ENCODE results near the gene SNUPN.

Gene SNUPN

DNA sequence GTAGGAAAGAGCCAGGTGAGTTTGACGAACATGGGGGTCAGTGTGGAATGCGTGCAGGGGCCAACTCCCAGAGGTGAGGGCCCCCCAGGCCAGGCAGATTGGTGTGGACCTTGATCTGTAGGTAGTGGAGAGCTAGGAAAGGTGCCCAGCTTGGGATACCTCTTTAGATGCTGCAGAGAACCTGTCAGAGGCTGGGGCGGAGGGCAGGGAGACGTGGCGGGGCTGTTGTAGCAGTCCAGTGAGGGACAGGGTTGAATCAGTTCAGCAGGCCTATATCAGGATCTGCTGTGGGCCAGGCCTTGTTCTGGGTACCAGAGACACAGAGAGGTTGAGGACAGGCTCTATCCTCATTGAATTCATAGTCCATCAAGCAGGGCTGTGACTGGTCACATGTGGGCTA lies 30.8 kb upstream of the SNUPN start:
- Histone ChIP-seq H3K27me3 (ENCODE audit: insufficient read depth, low read length, poor library complexity) (no peaks in the 10 kb centered on the region), H3K27ac (ENCODE audit: low read depth, low read length) (no peak overlapping the region), H4K8ac (ENCODE audit: low read depth, low read length) (no peak overlapping the region), H4K5ac (ENCODE audit: low read length) (no peak overlapping the region), H3K4me1 (ENCODE audit: control insufficient read depth, low read depth, low read length) (peaks cover 1% of the 10 kb centered on the region), H3K4me2 (ENCODE audit: low read length) (no peak overlapping the region), H2BK15ac (replicated peaks; ENCODE audit: low read depth) (no peak overlapping the region), H2AK5ac (ENCODE audit: low read length) (no peak overlapping the region), H3K36me3 (ENCODE audit: control insufficient read depth, insufficient read depth, low read length) (no peaks in the 10 kb centered on the region), H3K4me3 (ENCODE audit: low read length) (no peak overlapping the region), H2BK5ac (ENCODE audit: low read length) (no peak overlapping the region), H3K9ac (ENCODE audit: low read length) (no peak overlapping the region), H3K56ac (ENCODE audit: low read length) (no peak overlapping the region), H3K23ac (ENCODE audit: low read length) (no peak overlapping the region), H3K18ac (ENCODE audit: low read length) (no peak overlapping the region), H3K4ac (ENCODE audit: low read depth, low read length) (no peak overlapping the region), H3K79me1 (ENCODE audit: low read length) (peaks cover 19% of the 10 kb centered on the region), H3K79me2 (ENCODE audit: control insufficient read depth, insufficient read depth, low read length) (peaks cover 13% of the 10 kb centered on the region), H2BK120ac (ENCODE audit: low read depth, low read length) (no peak overlapping the region)
- no CpG with 5 or more reads among the region's 5 CpGs for WGBS (ENCODE audit: extremely low coverage, insufficient coverage, low lambda C conversion rate)
- no peak for DNase-seq

DNA sequence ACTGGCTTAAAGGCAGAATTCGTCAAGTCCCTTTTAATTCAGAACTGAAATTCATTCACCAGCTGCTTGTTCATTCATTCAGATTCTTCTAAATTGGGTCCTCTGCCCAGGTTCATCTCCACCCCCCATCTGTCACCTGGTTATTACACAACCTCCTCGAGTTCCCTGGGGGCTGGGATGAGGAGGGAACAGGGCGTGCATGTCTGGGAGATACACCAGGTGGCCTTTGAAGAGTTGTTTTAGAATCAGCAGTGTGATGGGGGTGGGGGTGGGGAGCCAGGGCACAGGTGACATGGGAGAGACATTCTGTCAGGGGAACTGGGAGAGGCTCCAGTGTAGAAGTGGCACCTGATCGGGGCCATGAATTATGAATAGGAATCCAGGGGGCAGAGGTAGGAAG lies 30.4 kb upstream of the SNUPN start:
- Histone ChIP-seq H3K79me2 (ENCODE audit: control insufficient read depth, insufficient read depth, low read length) (peaks cover 16% of the 10 kb centered on the region), H3K79me1 (ENCODE audit: low read length) (peaks cover 22% of the 10 kb centered on the region), H2BK15ac (replicated peaks; ENCODE audit: low read depth) (no peak overlapping the region), H3K4ac (ENCODE audit: low read depth, low read length) (no peak overlapping the region), H3K18ac (ENCODE audit: low read length) (no peak overlapping the region), H3K27me3 (ENCODE audit: insufficient read depth, low read length, poor library complexity) (no peaks in the 10 kb centered on the region), H3K36me3 (ENCODE audit: control insufficient read depth, insufficient read depth, low read length) (no peaks in the 10 kb centered on the region), H4K5ac (ENCODE audit: low read length) (no peak overlapping the region), H4K8ac (ENCODE audit: low read depth, low read length) (no peak overlapping the region), H3K4me1 (ENCODE audit: control insufficient read depth, low read depth, low read length) (peaks cover 5% of the 10 kb centered on the region), H3K4me3 (ENCODE audit: low read length) (no peak overlapping the region), H3K9ac (ENCODE audit: low read length) (no peak overlapping the region), H2BK120ac (ENCODE audit: low read depth, low read length) (no peak overlapping the region), H3K56ac (ENCODE audit: low read length) (no peak overlapping the region), H3K4me2 (ENCODE audit: low read length) (no peak overlapping the region), H3K27ac (ENCODE audit: low read depth, low read length) (no peak overlapping the region), H2AK5ac (ENCODE audit: low read length) (no peak overlapping the region), H3K23ac (ENCODE audit: low read length) (no peak overlapping the region), H2BK5ac (ENCODE audit: low read length) (no peak overlapping the region)
- no peak for DNase-seq
- WGBS (ENCODE audit: extremely low coverage, insufficient coverage, low lambda C conversion rate): no CpG with 5 or more reads among the region's 4 CpGs

DNA sequence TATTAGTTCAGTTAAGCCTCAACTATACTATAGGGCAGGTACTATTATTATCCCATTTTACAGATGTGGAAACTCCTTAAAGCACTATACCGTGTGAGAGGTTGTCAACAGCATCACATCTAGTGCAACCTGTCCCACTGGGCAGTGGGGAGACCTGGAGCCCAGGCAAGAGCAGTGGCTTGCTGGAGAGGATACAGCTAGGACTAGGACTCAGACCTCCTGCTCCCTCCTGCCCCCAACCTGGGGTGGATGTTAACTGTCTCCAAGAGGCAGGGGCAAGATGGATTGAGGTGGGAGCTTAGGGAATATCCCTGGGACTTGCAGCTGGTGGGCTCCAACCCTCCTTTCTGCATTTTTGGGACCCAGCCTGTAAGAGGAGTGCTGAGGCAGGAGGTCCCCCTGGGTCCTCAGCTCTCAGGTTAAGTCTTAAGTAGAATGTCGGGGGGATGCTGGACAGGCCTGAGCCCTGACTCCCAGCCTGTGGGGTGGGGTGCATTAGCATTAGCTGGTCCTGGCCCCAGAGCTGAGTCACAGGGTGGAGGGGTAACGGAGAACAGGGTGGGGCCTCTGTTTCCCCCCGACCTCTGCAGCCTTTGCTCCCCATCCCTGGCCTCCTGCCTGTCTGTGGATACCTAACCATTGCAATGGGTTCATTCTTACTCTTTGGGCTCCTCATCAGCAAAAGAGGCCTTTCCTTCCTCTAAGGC lies 28.8 kb upstream of the SNUPN start:
- Histone ChIP-seq H3K9ac (ENCODE audit: low read length) (no peak overlapping the region), H3K23ac (ENCODE audit: low read length) (no peak overlapping the region), H3K4me2 (ENCODE audit: low read length) (no peak overlapping the region), H4K8ac (ENCODE audit: low read depth, low read length) (no peak overlapping the region), H2BK5ac (ENCODE audit: low read length) (no peak overlapping the region), H2AK5ac (ENCODE audit: low read length) (no peak overlapping the region), H3K79me1 (ENCODE audit: low read length) (peaks cover 28% of the 10 kb centered on the region), H3K4me1 (ENCODE audit: control insufficient read depth, low read depth, low read length) (peaks cover 9% of the 10 kb centered on the region), H3K36me3 (ENCODE audit: control insufficient read depth, insufficient read depth, low read length) (no peaks in the 10 kb centered on the region), H4K5ac (ENCODE audit: low read length) (no peak overlapping the region), H3K27me3 (ENCODE audit: insufficient read depth, low read length, poor library complexity) (no peaks in the 10 kb centered on the region), H3K4ac (ENCODE audit: low read depth, low read length) (no peak overlapping the region), H2BK120ac (ENCODE audit: low read depth, low read length) (no peak overlapping the region), H3K56ac (ENCODE audit: low read length) (no peak overlapping the region), H3K18ac (ENCODE audit: low read length) (no peak overlapping the region), H3K79me2 (ENCODE audit: control insufficient read depth, insufficient read depth, low read length) (peaks cover 27% of the 10 kb centered on the region), H2BK15ac (replicated peaks; ENCODE audit: low read depth) (no peak overlapping the region), H3K27ac (ENCODE audit: low read depth, low read length) (no peak overlapping the region), H3K4me3 (ENCODE audit: low read length) (no peak overlapping the region)
- no CpG with 5 or more reads among the region's 4 CpGs for WGBS (ENCODE audit: extremely low coverage, insufficient coverage, low lambda C conversion rate)
- no peak for DNase-seq

DNA sequence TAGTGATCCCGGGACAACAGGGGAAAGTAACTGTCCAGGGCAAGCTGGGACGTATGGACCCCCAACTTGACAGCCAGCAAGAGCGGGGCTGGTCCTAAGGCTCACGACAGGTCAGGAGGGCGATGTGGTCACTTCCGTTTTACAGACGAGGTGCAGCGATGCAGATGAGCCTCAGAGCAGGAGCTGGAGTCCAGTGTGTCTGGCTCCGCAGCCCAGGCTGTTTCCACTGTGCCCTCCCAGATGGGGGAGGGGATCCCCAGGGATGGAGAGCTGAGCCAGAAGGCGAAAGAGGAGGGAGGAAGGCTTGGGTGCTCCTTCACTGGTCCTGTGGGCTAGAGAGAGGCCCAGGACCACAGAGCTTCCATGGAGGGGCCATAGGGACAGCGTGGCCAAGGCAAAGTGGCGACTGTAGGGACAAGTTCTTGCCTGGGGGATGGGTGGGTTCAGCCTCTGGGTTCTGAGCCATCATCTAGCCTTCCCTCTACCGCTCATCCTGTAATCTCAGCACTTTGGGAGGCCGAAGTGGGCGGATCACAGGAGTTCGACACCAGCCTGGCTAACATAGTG lies 27.9 kb upstream of the SNUPN start:
- no peak overlapping the region for H4K8ac ChIP-seq (ENCODE audit: low read depth, low read length)
- H4K5ac ChIP-seq (ENCODE audit: low read length): no peak overlapping the region
- no peak overlapping the region for H2BK120ac ChIP-seq (ENCODE audit: low read depth, low read length)
- no CpG with 5 or more reads among the region's 16 CpGs for WGBS (ENCODE audit: extremely low coverage, insufficient coverage, low lambda C conversion rate)
- H3K36me3 ChIP-seq (ENCODE audit: control insufficient read depth, insufficient read depth, low read length): no peaks in the 10 kb centered on the region
- H2BK15ac ChIP-seq (replicated peaks; ENCODE audit: low read depth): no peak overlapping the region
- peaks cover 14% of the 10 kb centered on the region for H3K4me1 ChIP-seq (ENCODE audit: control insufficient read depth, low read depth, low read length)
- H3K23ac ChIP-seq (ENCODE audit: low read length): no peak overlapping the region
- H3K79me1 ChIP-seq (ENCODE audit: low read length): peaks cover 32% of the 10 kb centered on the region
- H3K4me3 ChIP-seq (ENCODE audit: low read length): no peak overlapping the region
- no peak overlapping the region for H3K4ac ChIP-seq (ENCODE audit: low read depth, low read length)
- H3K79me2 ChIP-seq (ENCODE audit: control insufficient read depth, insufficient read depth, low read length): peaks cover 28% of the 10 kb centered on the region
- no peak overlapping the region for H3K9ac ChIP-seq (ENCODE audit: low read length)
- H2BK5ac ChIP-seq (ENCODE audit: low read length): no peak overlapping the region
- no peak overlapping the region for H3K18ac ChIP-seq (ENCODE audit: low read length)
- no peaks in the 10 kb centered on the region for H3K27me3 ChIP-seq (ENCODE audit: insufficient read depth, low read length, poor library complexity)
- H3K27ac ChIP-seq (ENCODE audit: low read depth, low read length): no peak overlapping the region
- no peak overlapping the region for H2AK5ac ChIP-seq (ENCODE audit: low read length)
- no peak for DNase-seq
- no peak overlapping the region for H3K4me2 ChIP-seq (ENCODE audit: low read length)
- peak overlapping the region; percentile 26 for H3K56ac ChIP-seq (ENCODE audit: low read length)

DNA sequence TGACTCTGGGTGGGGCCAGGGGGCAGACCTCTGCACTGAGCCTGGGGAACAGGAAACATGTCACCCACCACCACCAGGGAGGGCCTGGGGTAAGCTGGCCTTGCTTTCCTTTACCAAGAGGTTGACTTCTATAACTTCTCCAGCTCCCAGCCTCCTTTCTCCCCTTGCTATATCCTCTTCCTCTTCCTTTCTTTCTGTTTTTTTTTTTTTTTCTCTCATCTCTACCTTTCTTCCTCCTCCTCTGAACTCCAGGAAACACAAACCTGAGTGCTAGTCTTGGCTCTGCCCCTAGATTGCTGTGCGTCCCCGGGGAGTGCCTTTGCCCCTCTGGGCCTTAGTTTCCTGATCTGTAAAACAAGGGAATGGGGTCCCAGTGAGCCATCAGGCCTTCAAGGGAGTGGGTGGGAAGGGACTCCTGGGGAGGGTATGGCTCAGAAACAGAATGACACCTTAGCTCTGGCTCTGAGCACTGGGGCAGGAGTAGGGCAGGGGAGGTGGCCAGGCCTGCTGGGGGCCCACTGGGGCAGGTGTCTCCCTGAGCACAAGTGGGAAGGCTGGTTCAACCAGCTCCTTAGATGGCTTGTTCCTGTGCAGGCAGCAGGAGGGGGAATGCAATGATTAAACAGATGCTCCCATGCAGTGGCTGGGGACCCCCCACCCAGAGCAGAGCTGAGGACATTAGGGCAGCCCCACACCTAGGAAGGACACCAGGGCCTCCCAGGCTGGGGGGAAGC lies 26.5 kb upstream of the SNUPN start:
- Histone ChIP-seq H3K4me1 (ENCODE audit: control insufficient read depth, low read depth, low read length) (peaks cover 14% of the 10 kb centered on the region), H2BK15ac (replicated peaks; ENCODE audit: low read depth) (no peak overlapping the region), H2BK5ac (ENCODE audit: low read length) (no peak overlapping the region), H3K9ac (ENCODE audit: low read length) (no peak overlapping the region), H3K36me3 (ENCODE audit: control insufficient read depth, insufficient read depth, low read length) (no peaks in the 10 kb centered on the region), H2BK120ac (ENCODE audit: low read depth, low read length) (no peak overlapping the region), H3K4me2 (ENCODE audit: low read length) (no peak overlapping the region), H3K4me3 (ENCODE audit: low read length) (no peak overlapping the region), H4K5ac (ENCODE audit: low read length) (no peak overlapping the region), H2AK5ac (ENCODE audit: low read length) (no peak overlapping the region), H3K27me3 (ENCODE audit: insufficient read depth, low read length, poor library complexity) (no peaks in the 10 kb centered on the region), H3K23ac (ENCODE audit: low read length) (no peak overlapping the region), H3K56ac (ENCODE audit: low read length) (no peak overlapping the region), H3K79me1 (ENCODE audit: low read length) (peaks cover 32% of the 10 kb centered on the region), H4K8ac (ENCODE audit: low read depth, low read length) (no peak overlapping the region), H3K18ac (ENCODE audit: low read length) (no peak overlapping the region), H3K79me2 (ENCODE audit: control insufficient read depth, insufficient read depth, low read length) (peaks cover 28% of the 10 kb centered on the region), H3K4ac (ENCODE audit: low read depth, low read length) (no peak overlapping the region), H3K27ac (ENCODE audit: low read depth, low read length) (no peak overlapping the region)
- WGBS (ENCODE audit: extremely low coverage, insufficient coverage, low lambda C conversion rate): no CpG with 5 or more reads among the region's 2 CpGs
- no peak for DNase-seq
